ENCODE data around the gene CCDC85C. TPM values are rescaled to one million over a fixed set of nuclear protein-coding genes. Genes with fewer than 3 reads are reported as not detected.
"Not testable (repeated sequence)": the region's sequence is repeated elsewhere in the genome, so short reads cannot be mapped to it uniquely, and the experiment has no call there.

The CCDC85C gene
- total RNA-seq, 4 donors from 2014 or later, result 0.88 to 56.3 (median 13.6) TPM

DNA sequence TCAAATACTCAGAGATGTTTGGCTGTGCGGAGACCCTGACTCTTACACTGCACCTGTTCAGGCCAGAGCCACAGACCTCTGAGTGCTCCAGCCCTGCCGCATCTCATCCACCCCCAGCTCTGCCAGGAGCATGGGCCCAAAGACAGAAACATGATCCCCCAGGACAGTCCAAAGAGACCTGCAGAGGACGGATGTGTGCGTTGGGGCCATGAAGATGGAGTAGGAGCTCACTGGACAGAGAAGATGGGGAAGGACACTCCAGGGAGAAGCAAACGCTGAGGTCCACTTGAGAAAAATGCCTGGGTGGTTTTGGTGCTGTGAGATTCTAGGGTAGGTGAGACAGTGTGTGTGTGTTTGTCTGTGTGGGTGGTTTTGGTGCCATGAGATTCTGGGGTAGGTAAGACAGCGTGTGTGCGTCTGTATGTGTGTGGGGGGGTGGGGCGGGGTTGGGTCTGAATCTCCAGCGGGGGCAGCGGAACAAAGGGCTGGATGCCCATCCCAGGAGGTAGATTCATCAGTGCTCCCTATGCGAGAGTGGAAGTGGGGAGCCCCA, 40.1 kb upstream of the CCDC85C start:
- TF ChIP-seq, protein P1, sequence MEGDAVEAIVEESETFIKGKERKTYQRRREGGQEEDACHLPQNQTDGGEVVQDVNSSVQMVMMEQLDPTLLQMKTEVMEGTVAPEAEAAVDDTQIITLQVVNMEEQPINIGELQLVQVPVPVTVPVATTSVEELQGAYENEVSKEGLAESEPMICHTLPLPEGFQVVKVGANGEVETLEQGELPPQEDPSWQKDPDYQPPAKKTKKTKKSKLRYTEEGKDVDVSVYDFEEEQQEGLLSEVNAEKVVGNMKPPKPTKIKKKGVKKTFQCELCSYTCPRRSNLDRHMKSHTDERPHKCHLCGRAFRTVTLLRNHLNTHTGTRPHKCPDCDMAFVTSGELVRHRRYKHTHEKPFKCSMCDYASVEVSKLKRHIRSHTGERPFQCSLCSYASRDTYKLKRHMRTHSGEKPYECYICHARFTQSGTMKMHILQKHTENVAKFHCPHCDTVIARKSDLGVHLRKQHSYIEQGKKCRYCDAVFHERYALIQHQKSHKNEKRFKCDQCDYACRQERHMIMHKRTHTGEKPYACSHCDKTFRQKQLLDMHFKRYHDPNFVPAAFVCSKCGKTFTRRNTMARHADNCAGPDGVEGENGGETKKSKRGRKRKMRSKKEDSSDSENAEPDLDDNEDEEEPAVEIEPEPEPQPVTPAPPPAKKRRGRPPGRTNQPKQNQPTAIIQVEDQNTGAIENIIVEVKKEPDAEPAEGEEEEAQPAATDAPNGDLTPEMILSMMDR (IDR thresholded peaks at IDR 0.05), result no peak
- TF ChIP-seq POLR2A (IDR thresholded peaks at IDR 0.05), result no peak
- H3K4me3 ChIP-seq, result no peak overlapping the region
- no peaks in the 10 kb centered on the region for H3K36me3 ChIP-seq
- no peaks in the 10 kb centered on the region for H3K9me3 ChIP-seq
- no peak for DNase-seq
- peaks cover 0 to 4% of the 10 kb centered on the region in 2 donors for H3K4me1 ChIP-seq
- intact Hi-C loops (cut with DNase I; ENCODE audit: low total_unique reads), result no loop called here
- no peak overlapping the region for H3K27ac ChIP-seq
- H3K27me3 ChIP-seq, result no peaks in the 10 kb centered on the region

DNA sequence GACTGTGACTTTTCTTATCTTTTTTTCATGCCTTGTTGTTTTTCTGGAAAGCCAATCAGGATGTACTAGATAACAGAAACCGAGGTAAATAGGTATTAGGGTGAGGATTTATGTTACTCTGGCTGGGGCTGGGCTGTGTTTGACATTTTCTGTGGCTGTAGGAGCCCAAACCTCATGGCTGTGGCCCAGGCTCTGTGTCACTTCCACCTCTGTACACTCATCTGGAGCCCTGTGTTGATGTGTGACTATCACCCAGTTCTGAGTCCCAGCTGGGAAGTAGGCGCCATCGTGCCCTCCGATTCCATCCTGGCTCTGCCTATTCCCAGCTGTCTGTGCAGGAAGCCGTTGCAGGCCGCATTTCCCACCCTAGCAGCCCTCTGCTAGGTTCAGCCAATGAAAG, 39.3 kb upstream of the CCDC85C start:
- Histone ChIP-seq H3K9me3 (no peaks in the 10 kb centered on the region), H3K4me1 (peaks cover 0 to 4% of the 10 kb centered on the region in 2 donors), H3K27ac (no peak overlapping the region), H3K36me3 (no peaks in the 10 kb centered on the region), H3K27me3 (no peaks in the 10 kb centered on the region), H3K4me3 (no peak overlapping the region)
- intact Hi-C loops (cut with DNase I; ENCODE audit: low total_unique reads), result no loop called here
- no peak for DNase-seq
- TF ChIP-seq, protein P1 (IDR thresholded peaks at IDR 0.05), result no peak
- no peak for TF ChIP-seq POLR2A (IDR thresholded peaks at IDR 0.05)

DNA sequence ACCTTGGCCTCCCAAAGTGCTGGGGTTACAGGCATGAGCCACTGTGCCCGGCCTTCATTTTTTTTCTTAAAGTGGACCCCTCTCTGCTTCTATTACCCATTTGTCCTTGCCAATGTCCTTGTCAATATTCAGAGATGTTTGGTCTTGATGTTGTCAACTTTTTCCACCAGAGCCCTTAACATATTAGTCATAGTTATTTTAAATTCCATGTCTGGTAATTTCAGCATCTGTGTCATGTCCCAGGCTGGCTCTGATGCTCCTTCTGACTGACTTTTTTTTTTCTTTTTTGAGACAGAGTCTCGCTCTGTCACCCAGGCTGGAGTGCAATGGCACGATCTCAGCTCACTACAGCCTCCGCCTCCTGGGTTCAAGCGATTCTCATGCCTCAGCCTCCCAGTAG, 38.8 kb upstream of the CCDC85C start:
- H3K9me3 ChIP-seq; H3K27ac ChIP-seq; H3K4me3 ChIP-seq; H3K36me3 ChIP-seq; intact Hi-C loops (cut with DNase I; ENCODE audit: low total_unique reads); H3K4me1 ChIP-seq; DNase-seq; H3K27me3 ChIP-seq: not testable (repeated sequence)

DNA sequence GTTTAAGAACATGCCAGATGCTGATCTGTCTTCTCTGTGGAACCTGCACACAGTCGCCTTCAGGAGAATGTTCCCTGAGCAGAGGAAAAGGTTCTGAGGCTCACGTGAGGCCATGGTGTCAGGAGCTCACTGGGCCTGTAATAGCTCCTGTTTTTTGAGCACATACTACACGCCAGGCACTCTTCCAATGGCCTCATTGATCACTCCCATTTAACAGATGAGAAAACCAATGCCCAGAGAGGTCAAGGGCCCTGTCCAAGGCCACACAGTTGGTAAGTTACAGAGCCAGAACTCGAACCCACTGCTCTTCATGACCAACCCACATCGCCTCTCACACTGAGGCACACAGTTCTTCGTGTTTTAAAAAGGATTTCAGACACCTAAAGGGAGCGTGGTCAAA, 33.6 kb upstream of the CCDC85C start:
- H3K4me1 ChIP-seq, result no peaks in the 10 kb centered on the region
- no peak overlapping the region for H3K27ac ChIP-seq
- no peak overlapping the region for H3K4me3 ChIP-seq
- no peaks in the 10 kb centered on the region for H3K9me3 ChIP-seq
- intact Hi-C loops (cut with DNase I; ENCODE audit: low total_unique reads), result no loop called here
- no peak for TF ChIP-seq POLR2A (IDR thresholded peaks at IDR 0.05)
- TF ChIP-seq, protein P1 (IDR thresholded peaks at IDR 0.05), result no peak
- DNase-seq, result no peak
- no peaks in the 10 kb centered on the region for H3K27me3 ChIP-seq
- no peaks in the 10 kb centered on the region for H3K36me3 ChIP-seq

DNA sequence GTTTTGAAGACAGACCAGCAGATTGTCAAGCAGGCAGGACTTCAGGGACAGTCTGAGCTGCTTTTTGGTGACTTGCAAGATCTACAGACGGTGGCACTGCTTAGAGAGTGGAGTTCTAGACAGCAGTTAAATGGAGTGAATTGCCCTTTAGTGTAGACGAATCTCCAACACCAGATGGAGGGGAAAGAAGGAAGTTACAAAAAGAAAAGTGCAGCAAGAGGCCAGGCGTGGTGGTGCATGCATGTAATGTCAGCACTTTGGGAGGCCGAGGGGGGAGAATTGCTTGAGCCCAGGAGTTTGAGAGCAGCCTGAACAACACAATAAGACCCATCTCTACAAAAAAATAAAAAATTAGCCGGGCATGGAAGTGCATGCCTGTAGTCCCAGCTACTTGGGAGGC, 32.5 kb upstream of the CCDC85C start:
- Histone ChIP-seq H3K27ac (no peak overlapping the region), H3K9me3 (no peaks in the 10 kb centered on the region), H3K27me3 (no peaks in the 10 kb centered on the region), H3K4me3 (no peak overlapping the region), H3K4me1 (no peaks in the 10 kb centered on the region), H3K36me3 (no peaks in the 10 kb centered on the region)
- intact Hi-C loops (cut with DNase I; ENCODE audit: low total_unique reads), result no loop called here
- no peak for TF ChIP-seq POLR2A (IDR thresholded peaks at IDR 0.05)
- TF ChIP-seq, protein P1 (IDR thresholded peaks at IDR 0.05), result no peak
- DNase-seq, result no peak

DNA sequence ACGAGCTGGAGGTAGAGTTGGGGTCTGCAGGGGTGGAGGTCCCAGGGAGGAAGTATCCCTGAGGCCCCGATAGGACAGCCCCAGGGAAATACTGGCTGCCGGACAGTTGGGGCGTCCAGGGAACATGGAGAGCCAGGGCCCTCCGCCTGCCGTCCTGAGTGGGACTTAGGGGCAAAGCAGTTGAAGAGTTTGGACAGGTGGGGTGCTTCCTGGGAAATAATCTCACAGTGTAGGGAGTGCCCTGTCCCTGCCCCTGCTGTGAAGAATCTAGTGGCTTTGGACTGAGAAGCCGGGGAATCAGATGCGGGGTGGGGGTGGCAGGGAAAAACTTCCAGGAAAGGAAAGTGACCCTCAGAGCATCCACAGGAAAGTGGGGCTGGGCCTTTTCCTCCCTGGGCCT, 31.1 kb upstream of the CCDC85C start:
- Histone ChIP-seq H3K27ac (no peak overlapping the region), H3K9me3 (no peaks in the 10 kb centered on the region), H3K36me3 (no peaks in the 10 kb centered on the region), H3K4me3 (no peak overlapping the region), H3K27me3 (no peaks in the 10 kb centered on the region), H3K4me1 (no peaks in the 10 kb centered on the region)
- DNase-seq, result no peak
- intact Hi-C loops (cut with DNase I; ENCODE audit: low total_unique reads), result no loop called here
- TF ChIP-seq, protein P1 (IDR thresholded peaks at IDR 0.05), result no peak
- TF ChIP-seq POLR2A (IDR thresholded peaks at IDR 0.05), result no peak
